H9 (cell line): ENCODE measurements around the gene TMEM59L. TPM values are rescaled to one million over a fixed set of nuclear protein-coding genes. Genes with fewer than 3 reads are reported as not detected.

Experiments
- DNase-seq: peaks from one replicate; pipeline ENCODE4 v3.0.0-alpha.2; 2017
- H2AFZ ChIP-seq: one replicate; pipeline ENCODE4 v1.6.1; 2013; ENCODE audit warnings: mild to moderate bottlenecking, low read length, control low read depth, moderate library complexity
- H2AK5ac ChIP-seq: 2 replicates; pipeline ENCODE4 v1.6.1; 2013; ENCODE audit warnings: low read length, control low read depth, mixed read lengths; ENCODE audit not compliant: insufficient read length
- H2BK120ac ChIP-seq: one replicate; pipeline ENCODE4 v1.6.1; 2013; ENCODE audit warnings: low read depth, mild to moderate bottlenecking, low read length, control low read depth, inconsistent platforms; ENCODE audit not compliant: poor library complexity, severe bottlenecking
- H2BK12ac ChIP-seq: 2 replicates; pipeline ENCODE4 v1.6.1; 2013; ENCODE audit warnings: low read length, control low read depth, mixed read lengths, low read depth; ENCODE audit not compliant: insufficient read length
- H2BK15ac ChIP-seq: 2 replicates; pipeline ENCODE4 v1.6.1; 2013; ENCODE audit warnings: low read depth, low read length, control low read depth
- H2BK20ac ChIP-seq: one replicate; pipeline ENCODE4 v1.6.1; 2013; ENCODE audit warnings: low read depth, mild to moderate bottlenecking, low read length, control low read depth, inconsistent platforms; ENCODE audit not compliant: poor library complexity, severe bottlenecking
- H2BK5ac ChIP-seq: 2 replicates; pipeline ENCODE4 v1.6.1; 2013; ENCODE audit warnings: low read length, control low read depth, mixed read lengths; ENCODE audit not compliant: insufficient read length
- H3K14ac ChIP-seq: 2 replicates; pipeline ENCODE4 v1.6.1; 2013; ENCODE audit warnings: low read length, control low read depth; ENCODE audit not compliant: insufficient read depth
- H3K18ac ChIP-seq: 2 replicates; pipeline ENCODE4 v1.6.1; 2013; ENCODE audit warnings: low read depth, mild to moderate bottlenecking, mixed read lengths, low read length, control low read depth; ENCODE audit not compliant: insufficient read length
- H3K23ac ChIP-seq: 2 replicates; pipeline ENCODE4 v1.6.1; 2013; ENCODE audit warnings: low read length, control low read depth, mixed read lengths, low read depth; ENCODE audit not compliant: insufficient read length
- H3K23me2 ChIP-seq: 2 replicates; pipeline ENCODE4 v1.6.1; 2013; ENCODE audit warnings: low read depth, mild to moderate bottlenecking, mixed read lengths, low read length, control low read depth; ENCODE audit not compliant: insufficient read length, poor library complexity, severe bottlenecking
- H3K27ac ChIP-seq: 2 replicates; pipeline ENCODE4 v1.5.1; 2013; ENCODE audit warnings: low read length, control low read depth, mixed read lengths, low read depth; ENCODE audit not compliant: insufficient read length
- H3K27me3 ChIP-seq: 2 replicates; pipeline ENCODE4 v1.6.1; 2013; ENCODE audit warnings: low read length, control low read depth, inconsistent platforms; ENCODE audit not compliant: insufficient read depth
- H3K4ac ChIP-seq: 2 replicates; pipeline ENCODE4 v1.6.1; 2013; ENCODE audit warnings: low read depth, mild to moderate bottlenecking, control low read depth, inconsistent platforms, low read length, moderate library complexity
- H3K4me1 ChIP-seq: 2 replicates; pipeline ENCODE4 v1.6.1; 2013; ENCODE audit warnings: low read length, control low read depth, inconsistent platforms; ENCODE audit not compliant: insufficient read depth
- H3K4me2 ChIP-seq: 2 replicates; pipeline ENCODE4 v1.6.1; 2013; ENCODE audit warnings: low read length, control low read depth, mixed read lengths; ENCODE audit not compliant: insufficient read length, insufficient read depth
- H3K56ac ChIP-seq: 2 replicates; pipeline ENCODE4 v1.6.1; 2013; ENCODE audit warnings: low read depth, mild to moderate bottlenecking, mixed read lengths, low read length, control low read depth; ENCODE audit not compliant: insufficient read length
- H3K79me1 ChIP-seq: 2 replicates; pipeline ENCODE4 v1.6.1; 2013; ENCODE audit warnings: low read depth, mild to moderate bottlenecking, moderate library complexity, low read length, control low read depth, inconsistent platforms; ENCODE audit not compliant: insufficient read depth, poor library complexity, severe bottlenecking
- H3K79me2 ChIP-seq: 2 replicates; pipeline ENCODE4 v1.6.1; 2013; ENCODE audit warnings: low read length, control low read depth, inconsistent platforms; ENCODE audit not compliant: insufficient read depth
- H3K9ac ChIP-seq: 2 replicates; pipeline ENCODE4 v1.6.1; 2013; ENCODE audit warnings: low read length, control low read depth, mixed read lengths; ENCODE audit not compliant: insufficient read length; ENCODE audit errors: extremely low read depth
- H3K9me3 ChIP-seq: one replicate; pipeline ENCODE4 v1.6.1; 2013; ENCODE audit warnings: low read depth, low read length, inconsistent platforms; ENCODE audit not compliant: control insufficient read depth
- H3T11ph ChIP-seq: one replicate; pipeline ENCODE4 v1.6.1; 2013; ENCODE audit warnings: mild to moderate bottlenecking, low read length, control low read depth, inconsistent platforms
- H4K20me1 ChIP-seq: one replicate; pipeline ENCODE4 v1.6.1; 2013; ENCODE audit not compliant: control insufficient read depth, insufficient read length, insufficient read depth
- H4K5ac ChIP-seq: 2 replicates; pipeline ENCODE4 v1.6.1; 2013; ENCODE audit warnings: low read depth, mild to moderate bottlenecking, mixed read lengths, low read length, control low read depth; ENCODE audit not compliant: insufficient read length
- H4K8ac ChIP-seq: replicated peaks from 2 replicates; pipeline ENCODE4 v1.6.1; 2013; ENCODE audit warnings: low read length, control low read depth, mixed read lengths, low read depth; ENCODE audit not compliant: insufficient read length
- H4K91ac ChIP-seq: 2 replicates; pipeline ENCODE4 v1.6.1; 2013; ENCODE audit warnings: low read depth, mild to moderate bottlenecking, moderate library complexity, mixed read lengths, low read length, control low read depth; ENCODE audit not compliant: insufficient read length
- H3K27ac Mint-ChIP-seq, 3 experiments: 2 replicates in 2 of 3; 3 replicates in 1 of 3; pipeline ENCODE4 v1.8.0; 2020 to 2021; ENCODE audit warnings: mixed read lengths in 3 of 3, mild to moderate bottlenecking in 1 of 3, moderate library complexity in 1 of 3
- H3K27me3 Mint-ChIP-seq: 2 replicates; pipeline ENCODE4 v1.8.0; 2021; ENCODE audit warnings: low read depth, mild to moderate bottlenecking, moderate library complexity, mixed read lengths
- H3K36me3 Mint-ChIP-seq, 3 experiments: 2 replicates in 2 of 3; 3 replicates in 1 of 3; pipeline ENCODE4 v1.8.0; 2020 to 2021; ENCODE audit warnings: low read depth in 3 of 3, mixed read lengths in 3 of 3; ENCODE audit not compliant: insufficient read depth in 1 of 3
- H3K4me1 Mint-ChIP-seq, 2 experiments: 2 replicates each; pipeline ENCODE4 v1.8.0; 2020; ENCODE audit warnings: mixed read lengths in 2 of 2
- H3K4me3 Mint-ChIP-seq, 2 experiments: 2 replicates in 1 of 2; 3 replicates in 1 of 2; pipeline ENCODE4 v1.8.0; 2020 to 2021; ENCODE audit warnings: mild to moderate bottlenecking in 2 of 2, mixed read lengths in 2 of 2, moderate library complexity in 1 of 2
- H3K9me3 Mint-ChIP-seq, 2 experiments: 2 replicates in 1 of 2; 3 replicates in 1 of 2; pipeline ENCODE4 v1.8.0; 2020; ENCODE audit warnings: mild to moderate bottlenecking in 2 of 2, mixed read lengths in 2 of 2, moderate library complexity in 1 of 2
- WGBS: extraction: QIAGEN DNeasy Blood & Tissue Kit; methylation state at CpG from one replicate; pipeline ENCODE4 v1.1.7; 2013; ENCODE audit warnings: missing lambda C conversion rate, low lambda C conversion rate, mixed read lengths; ENCODE audit not compliant: insufficient read length; ENCODE audit errors: extremely low coverage; 5-methylcytosine and 5-hydroxymethylcytosine counted together
- total RNA-seq: library from RNA; stranded (reverse); gene quantifications from 2 replicates; pipeline ENCODE4 v1.2.1, GENCODE V29; 2021
- TF ChIP-seq, protein P1 (sequence below): fragments of 200-600 bp; sonication (generic); conservative IDR thresholded peaks from 3 replicates; pipeline ENCODE4 v1.8.0; 2021; ENCODE audit warnings: antibody characterized with exemption, mild to moderate bottlenecking

Gene TMEM59L
- total RNA-seq, 1 experiment from 2014 or later, result 12.0 TPM

DNA sequence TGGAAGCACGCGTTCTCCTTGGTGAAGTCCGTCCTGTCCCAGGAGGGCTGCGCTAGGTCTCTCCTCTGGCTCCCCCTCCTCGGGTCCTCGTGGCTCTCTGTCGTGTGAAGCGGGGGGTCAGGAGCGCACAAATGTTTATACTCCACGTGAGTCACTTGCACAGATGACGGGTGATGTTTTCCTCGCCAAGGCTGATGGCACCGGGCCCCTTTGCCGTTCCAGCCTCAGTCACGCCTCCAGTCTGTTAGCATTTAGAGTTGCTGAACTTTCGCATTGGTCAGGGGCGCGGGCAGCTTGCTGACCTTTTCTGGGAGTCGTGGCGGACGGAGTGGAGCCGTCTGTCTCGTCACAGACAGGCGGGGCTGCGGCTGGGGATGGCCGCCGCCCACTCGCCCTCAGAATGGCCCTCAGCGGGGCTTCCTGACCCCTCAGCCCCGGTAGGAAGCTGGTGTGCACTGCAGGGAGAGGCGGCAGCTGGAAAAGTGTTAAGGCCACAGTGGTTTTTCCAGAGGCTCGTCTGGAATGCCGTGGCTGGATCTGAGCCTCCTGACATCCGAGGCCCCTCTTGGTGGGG is 37.9 kb downstream of the TMEM59L start:
- no peak for DNase-seq
- Histone ChIP-seq H2BK20ac (no peak overlapping the region), H3K27ac (no peak overlapping the region), H2AK5ac (no peak overlapping the region), H3K23me2 (no peaks in the 10 kb centered on the region), H4K8ac (no peak overlapping the region), H2BK5ac (no peak overlapping the region), H2BK15ac (no peak overlapping the region), H2BK12ac (no peak overlapping the region), H4K20me1 (no peaks in the 10 kb centered on the region), H2AFZ (no peak overlapping the region), H3K23ac (no peak overlapping the region), H3K27me3 (no peaks in the 10 kb centered on the region), H3K14ac (no peak overlapping the region), H3K4me2 (no peak overlapping the region), H3K4ac (no peak overlapping the region), H3K79me2 (no peaks in the 10 kb centered on the region), H3K79me1 (no peaks in the 10 kb centered on the region), H3K4me1 (no peaks in the 10 kb centered on the region; the same call in 1 of the 2 replicates), H3K9me3 (no peaks in the 10 kb centered on the region), H3K9ac (no peak overlapping the region), H2BK120ac (no peak overlapping the region), H4K91ac (no peak overlapping the region), H4K5ac (no peak overlapping the region), H3K18ac (no peak overlapping the region), H3T11ph (no peak overlapping the region), H3K56ac (no peak overlapping the region)
- TF ChIP-seq, protein P1, sequence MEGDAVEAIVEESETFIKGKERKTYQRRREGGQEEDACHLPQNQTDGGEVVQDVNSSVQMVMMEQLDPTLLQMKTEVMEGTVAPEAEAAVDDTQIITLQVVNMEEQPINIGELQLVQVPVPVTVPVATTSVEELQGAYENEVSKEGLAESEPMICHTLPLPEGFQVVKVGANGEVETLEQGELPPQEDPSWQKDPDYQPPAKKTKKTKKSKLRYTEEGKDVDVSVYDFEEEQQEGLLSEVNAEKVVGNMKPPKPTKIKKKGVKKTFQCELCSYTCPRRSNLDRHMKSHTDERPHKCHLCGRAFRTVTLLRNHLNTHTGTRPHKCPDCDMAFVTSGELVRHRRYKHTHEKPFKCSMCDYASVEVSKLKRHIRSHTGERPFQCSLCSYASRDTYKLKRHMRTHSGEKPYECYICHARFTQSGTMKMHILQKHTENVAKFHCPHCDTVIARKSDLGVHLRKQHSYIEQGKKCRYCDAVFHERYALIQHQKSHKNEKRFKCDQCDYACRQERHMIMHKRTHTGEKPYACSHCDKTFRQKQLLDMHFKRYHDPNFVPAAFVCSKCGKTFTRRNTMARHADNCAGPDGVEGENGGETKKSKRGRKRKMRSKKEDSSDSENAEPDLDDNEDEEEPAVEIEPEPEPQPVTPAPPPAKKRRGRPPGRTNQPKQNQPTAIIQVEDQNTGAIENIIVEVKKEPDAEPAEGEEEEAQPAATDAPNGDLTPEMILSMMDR, result no peak
- H3K4me3 Mint-ChIP-seq, result no peak overlapping the region
- peaks cover 2% of the 10 kb centered on the region for H3K27me3 Mint-ChIP-seq
- WGBS, result no CpG with 5 or more reads among the region's 34 CpGs
- peaks cover 27 to 40% of the 10 kb centered on the region in 2 experiments for H3K4me1 Mint-ChIP-seq
- peaks cover 0 to 3% (median 2%) of the 10 kb centered on the region in 3 experiments; a peak in 2 of 7 replicates for H3K36me3 Mint-ChIP-seq
- no peaks in the 10 kb centered on the region for H3K9me3 Mint-ChIP-seq
- H3K27ac Mint-ChIP-seq, result peak overlapping the region in 1 of 3 experiments; percentile 59; a peak in 2 of 7 replicates
